ENCODE results near the gene SLC45A3.

The SLC45A3 gene

GRCh38 chr1:205687242-205687641 lies 6.9 kb upstream of the SLC45A3 start:
- H3K27ac ChIP-seq: no peak overlapping the region
- TF ChIP-seq, protein P1, sequence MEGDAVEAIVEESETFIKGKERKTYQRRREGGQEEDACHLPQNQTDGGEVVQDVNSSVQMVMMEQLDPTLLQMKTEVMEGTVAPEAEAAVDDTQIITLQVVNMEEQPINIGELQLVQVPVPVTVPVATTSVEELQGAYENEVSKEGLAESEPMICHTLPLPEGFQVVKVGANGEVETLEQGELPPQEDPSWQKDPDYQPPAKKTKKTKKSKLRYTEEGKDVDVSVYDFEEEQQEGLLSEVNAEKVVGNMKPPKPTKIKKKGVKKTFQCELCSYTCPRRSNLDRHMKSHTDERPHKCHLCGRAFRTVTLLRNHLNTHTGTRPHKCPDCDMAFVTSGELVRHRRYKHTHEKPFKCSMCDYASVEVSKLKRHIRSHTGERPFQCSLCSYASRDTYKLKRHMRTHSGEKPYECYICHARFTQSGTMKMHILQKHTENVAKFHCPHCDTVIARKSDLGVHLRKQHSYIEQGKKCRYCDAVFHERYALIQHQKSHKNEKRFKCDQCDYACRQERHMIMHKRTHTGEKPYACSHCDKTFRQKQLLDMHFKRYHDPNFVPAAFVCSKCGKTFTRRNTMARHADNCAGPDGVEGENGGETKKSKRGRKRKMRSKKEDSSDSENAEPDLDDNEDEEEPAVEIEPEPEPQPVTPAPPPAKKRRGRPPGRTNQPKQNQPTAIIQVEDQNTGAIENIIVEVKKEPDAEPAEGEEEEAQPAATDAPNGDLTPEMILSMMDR (conservative IDR thresholded peaks at IDR 0.05): no peak
- no peak for TF ChIP-seq ZFX (IDR thresholded peaks at IDR 0.05)

GRCh38 chr1:205681364-205681763 lies 1.1 kb upstream of the SLC45A3 start:
- H3K27ac ChIP-seq: peak overlapping the region; percentile 86

GRCh38 chr1:205678286-205679111 lies 1.8 kb downstream of the SLC45A3 start:
- TF ChIP-seq ZFX (IDR thresholded peaks at IDR 0.05): no peak
- TF ChIP-seq, protein P1 (conservative IDR thresholded peaks at IDR 0.05): no peak
- H3K27ac ChIP-seq: peak overlapping the region; percentile 86

More at GRCh38 chr1:205681364-205681763, 1.1 kb upstream of the SLC45A3 start:
- TF ChIP-seq, protein P1 (conservative IDR thresholded peaks at IDR 0.05): no peak
- TF ChIP-seq ZFX (IDR thresholded peaks at IDR 0.05): no peak

GRCh38 chr1:205677167-205677566 lies 3.1 kb downstream of the SLC45A3 start:
- TF ChIP-seq, protein P1 (conservative IDR thresholded peaks at IDR 0.05): no peak
- no peak for TF ChIP-seq ZFX (IDR thresholded peaks at IDR 0.05)
- H3K27ac ChIP-seq: peak overlapping the region; percentile 57

DNA sequence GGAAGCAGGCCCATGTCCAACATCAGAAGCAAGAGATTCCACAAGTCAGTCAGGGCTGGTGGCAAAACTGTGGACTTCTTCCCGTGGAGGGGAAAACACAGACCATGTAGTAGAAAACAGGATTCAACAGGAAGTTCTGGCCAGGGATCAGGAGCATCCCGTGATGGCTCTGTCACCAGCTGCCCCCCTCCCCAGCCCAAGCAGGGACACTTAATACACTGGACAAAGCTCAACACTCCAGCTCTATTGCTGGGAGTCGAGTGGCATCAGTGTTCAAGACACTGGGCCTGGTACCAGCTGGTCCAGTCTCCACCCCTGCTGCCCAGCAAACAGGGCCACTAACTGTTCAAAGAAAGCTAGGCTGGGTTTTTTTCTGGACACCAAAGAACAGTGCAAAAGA lies 3.7 kb downstream of the SLC45A3 start:
- TF ChIP-seq, protein P1 (conservative IDR thresholded peaks at IDR 0.05): no peak
- no peak for TF ChIP-seq ZFX (IDR thresholded peaks at IDR 0.05)
- H3K27ac ChIP-seq: peak overlapping the region; percentile 57

GRCh38 chr1:205676002-205676401 lies 4.3 kb downstream of the SLC45A3 start:
- no peak for TF ChIP-seq ZFX (IDR thresholded peaks at IDR 0.05)
- TF ChIP-seq, protein P1 (conservative IDR thresholded peaks at IDR 0.05): no peak
- peak overlapping the region; percentile 57 for H3K27ac ChIP-seq

DNA sequence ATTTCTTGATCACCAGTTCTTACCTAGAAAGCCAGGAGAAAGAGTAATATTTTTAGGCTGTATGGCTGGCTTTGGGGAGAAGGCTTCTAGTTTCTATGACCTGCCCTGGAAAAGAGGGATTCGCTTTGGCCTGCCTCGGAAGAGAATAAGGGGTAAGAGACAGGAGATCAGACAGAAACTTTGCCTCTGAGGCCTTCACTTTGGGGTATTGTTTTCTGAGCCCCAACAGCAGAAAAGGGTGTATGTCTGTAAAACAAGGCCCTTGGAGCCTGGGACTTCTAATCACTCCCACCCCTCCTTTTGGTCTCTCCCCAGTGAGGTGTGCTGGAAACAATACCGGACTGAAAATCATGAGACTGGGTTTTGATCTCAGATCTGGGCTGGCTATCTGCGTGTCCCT lies 5.1 kb downstream of the SLC45A3 start:
- H3K27ac ChIP-seq: peak overlapping the region; percentile 57
- TF ChIP-seq, protein P1 (conservative IDR thresholded peaks at IDR 0.05): no peak
- TF ChIP-seq ZFX (IDR thresholded peaks at IDR 0.05): 0 out of 2 replicates have a peak, but pooled peaks have one; percentile 13

Data from C4-2B (cell line).